Measurements from ENCODE around the gene IDH3G. TPM values are rescaled to one million over a fixed set of nuclear protein-coding genes. Genes with fewer than 3 reads are reported as not detected.
A peak's percentile ranks its signal among the peaks of the same experiment; 100 is the strongest.

IDH3G gene
- total RNA-seq, 1 experiment from 2014 or later, result 43.2 TPM

GRCh38 chrX:153828308-153828707 is 34.1 kb upstream of the IDH3G start:
- Histone ChIP-seq H2BK15ac (ENCODE audit: low read depth, low read length) (no peak overlapping the region), H3K9me3 (ENCODE audit: control insufficient read depth, low read depth, low read length) (peaks cover 4% of the 10 kb centered on the region), H2AFZ (ENCODE audit: low read length) (no peak overlapping the region), H3K79me1 (ENCODE audit: insufficient read depth, low read depth, low read length, poor library complexity, severe bottlenecking) (no peaks in the 10 kb centered on the region), H3K9ac (ENCODE audit: extremely low read depth, insufficient read length, low read length) (peak overlapping the region; percentile 20), H3K27me3 (ENCODE audit: insufficient read depth, low read length) (no peaks in the 10 kb centered on the region), H2AK5ac (ENCODE audit: insufficient read length, low read length) (no peak overlapping the region), H2BK120ac (ENCODE audit: low read depth, low read length, poor library complexity, severe bottlenecking) (no peak overlapping the region), H3K14ac (ENCODE audit: insufficient read depth, low read length) (no peak overlapping the region), H3K4me2 (ENCODE audit: insufficient read depth, insufficient read length, low read length) (peak overlapping the region; percentile 64), H3K18ac (ENCODE audit: insufficient read length, low read depth, low read length) (peak overlapping the region; percentile 35), H2BK5ac (ENCODE audit: insufficient read length, low read length) (no peak overlapping the region), H4K91ac (ENCODE audit: insufficient read length, low read depth, low read length) (no peak overlapping the region), H3K23ac (ENCODE audit: insufficient read length, low read depth, low read length) (no peak overlapping the region), H3K79me2 (ENCODE audit: insufficient read depth, low read length) (peaks cover 39% of the 10 kb centered on the region; the same call in 1 of the 2 replicates), H3K56ac (ENCODE audit: insufficient read length, low read depth, low read length) (no peak overlapping the region), H2BK20ac (ENCODE audit: low read depth, low read length, poor library complexity, severe bottlenecking) (no peak overlapping the region), H3K4me1 (ENCODE audit: insufficient read depth, low read length) (peaks cover 3% of the 10 kb centered on the region; the same call in 1 of the 2 replicates), H4K8ac (replicated peaks; ENCODE audit: insufficient read length, low read depth, low read length) (no peak overlapping the region), H3K23me2 (ENCODE audit: insufficient read length, low read depth, low read length, poor library complexity, severe bottlenecking) (peaks cover 5% of the 10 kb centered on the region), H4K5ac (ENCODE audit: insufficient read length, low read depth, low read length) (no peak overlapping the region), H2BK12ac (ENCODE audit: insufficient read length, low read depth, low read length) (peak overlapping the region; percentile 16), H3T11ph (ENCODE audit: low read length) (no peak overlapping the region), H3K27ac (ENCODE audit: insufficient read length, low read depth, low read length) (no peak overlapping the region), H4K20me1 (ENCODE audit: control insufficient read depth, insufficient read depth, insufficient read length) (no peaks in the 10 kb centered on the region), H3K4ac (ENCODE audit: low read depth, low read length) (no peak overlapping the region)
- TF ChIP-seq CTCF (conservative IDR thresholded peaks at IDR 0.05), result no peak
- DNase-seq, result no peak
- no CpG with 5 or more reads among the region's 17 CpGs for WGBS (ENCODE audit: extremely low coverage, insufficient read length, low lambda C conversion rate)
- H3K9me3 Mint-ChIP-seq, result peaks cover 58 to 71% of the 10 kb centered on the region in 2 experiments
- H3K36me3 Mint-ChIP-seq (ENCODE audit: insufficient read depth in 1 of 3, low read depth in 3 of 3), result peaks cover 15 to 32% (median 18%) of the 10 kb centered on the region in 3 experiments
- H3K4me3 Mint-ChIP-seq, result peak overlapping the region; percentile 80 to 89
- H3K27me3 Mint-ChIP-seq (ENCODE audit: low read depth), result peaks cover 6% of the 10 kb centered on the region
- H3K4me1 Mint-ChIP-seq, result peaks cover 23 to 40% of the 10 kb centered on the region in 2 experiments
- H3K27ac Mint-ChIP-seq, result no peak overlapping the region

Data from H9 (cell line).